OCI-LY7 (cell line): ENCODE results near the gene IBTK.

Experiments
- EZH2phosphoT487 ChIP-seq: fragments of 200-600 bp; sonication (generic); IDR thresholded peaks from 2 replicates; pipeline ENCODE4 v1.6.1; 2018; ENCODE audit warnings: low read depth, borderline replicate concordance, mild to moderate bottlenecking, mixed run types, antibody characterized with exemption, low read length, moderate library complexity, mixed read lengths
- TF ChIP-seq, protein P1 (sequence below): fragments of 200-600 bp; sonication (generic); conservative IDR thresholded peaks from 2 replicates; pipeline ENCODE4 v1.5.1; 2014; ENCODE audit warnings: mild to moderate bottlenecking, antibody characterized with exemption, low read length, moderate library complexity, mixed read lengths

DNA sequence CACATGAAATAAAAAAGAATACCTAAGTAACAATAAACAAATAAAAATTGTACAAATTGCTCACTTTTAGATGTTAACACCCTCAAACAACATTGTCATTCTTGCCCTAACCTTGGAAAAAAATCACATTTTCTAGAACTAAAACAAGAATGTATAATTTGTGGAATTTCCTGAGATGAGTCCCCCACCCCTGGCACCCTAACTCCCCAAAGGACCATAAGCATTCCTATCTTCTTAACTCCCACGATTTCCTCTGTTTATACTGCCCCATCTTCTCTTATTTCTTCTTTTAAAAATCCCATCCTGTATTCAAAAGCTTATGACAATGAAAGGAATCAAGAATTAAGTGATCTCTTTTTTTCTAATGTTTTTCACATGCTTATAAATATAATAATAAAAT is 70.9 kb downstream of the IBTK start:
- TF ChIP-seq, protein P1, sequence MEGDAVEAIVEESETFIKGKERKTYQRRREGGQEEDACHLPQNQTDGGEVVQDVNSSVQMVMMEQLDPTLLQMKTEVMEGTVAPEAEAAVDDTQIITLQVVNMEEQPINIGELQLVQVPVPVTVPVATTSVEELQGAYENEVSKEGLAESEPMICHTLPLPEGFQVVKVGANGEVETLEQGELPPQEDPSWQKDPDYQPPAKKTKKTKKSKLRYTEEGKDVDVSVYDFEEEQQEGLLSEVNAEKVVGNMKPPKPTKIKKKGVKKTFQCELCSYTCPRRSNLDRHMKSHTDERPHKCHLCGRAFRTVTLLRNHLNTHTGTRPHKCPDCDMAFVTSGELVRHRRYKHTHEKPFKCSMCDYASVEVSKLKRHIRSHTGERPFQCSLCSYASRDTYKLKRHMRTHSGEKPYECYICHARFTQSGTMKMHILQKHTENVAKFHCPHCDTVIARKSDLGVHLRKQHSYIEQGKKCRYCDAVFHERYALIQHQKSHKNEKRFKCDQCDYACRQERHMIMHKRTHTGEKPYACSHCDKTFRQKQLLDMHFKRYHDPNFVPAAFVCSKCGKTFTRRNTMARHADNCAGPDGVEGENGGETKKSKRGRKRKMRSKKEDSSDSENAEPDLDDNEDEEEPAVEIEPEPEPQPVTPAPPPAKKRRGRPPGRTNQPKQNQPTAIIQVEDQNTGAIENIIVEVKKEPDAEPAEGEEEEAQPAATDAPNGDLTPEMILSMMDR, result no peak
- no peak for TF ChIP-seq EZH2phosphoT487
